Left ventricle myocardium inferior (tissue), 1 donor: ENCODE results near the gene HPGD. TPM values are rescaled to one million over a fixed set of nuclear protein-coding genes. Genes with fewer than 3 reads are reported as not detected.

Source experiments
- DNase-seq: peaks from one replicate; pipeline ENCODE4 v3.0.0-alpha.2; 2020
- H3K27ac ChIP-seq: fragments of 200-600 bp; replicated peaks from 2 replicates; pipeline ENCODE4 v1.8.0; 2021
- H3K27me3 ChIP-seq: fragments of 200-600 bp; 2 replicates; pipeline ENCODE4 v1.8.0; 2021; ENCODE audit warnings: low read depth
- H3K36me3 ChIP-seq: fragments of 200-600 bp; 2 replicates; pipeline ENCODE4 v1.8.0; 2021
- H3K4me1 ChIP-seq: fragments of 200-600 bp; 2 replicates; pipeline ENCODE4 v1.8.0; 2021
- H3K4me3 ChIP-seq: fragments of 200-600 bp; 2 replicates; pipeline ENCODE4 v1.8.0; 2021; ENCODE audit warnings: mild to moderate bottlenecking, moderate library complexity
- H3K9me3 ChIP-seq: fragments of 200-600 bp; replicated peaks from 2 replicates; pipeline ENCODE4 v1.8.0; 2021
- CTCF ChIP-seq: fragments of 200-600 bp; IDR thresholded peaks from 2 replicates; pipeline ENCODE4 v1.8.0; 2021; ENCODE audit warnings: antibody characterized with exemption, mild to moderate bottlenecking, borderline replicate concordance
- intact Hi-C: fragments of 100-400 bp; cut with micrococcal nuclease; formaldehyde crosslinking; loops from one replicate; pipeline ENCODE4 v1.11.0; 2022
- total RNA-seq: library from RNA; stranded (reverse); fragmentation: NEBNext Ultra II Directional; extraction: Animal tissue kit (Norgen Biotek cat#: 25700); gene quantifications from one replicate; pipeline ENCODE4 v1.2.1, GENCODE V29; 2021
- donor health status: DM: no; HTN: yes; CAD: no; lungs with severe emphysema.

HPGD gene
- total RNA-seq, 1 donor from 2014 or later, result 1.4 TPM

GRCh38 chr4:174528226-174528625 lies 5.9 kb upstream of the HPGD start:
- Histone ChIP-seq H3K36me3 (no peaks in the 10 kb centered on the region), H3K9me3 (no peaks in the 10 kb centered on the region), H3K4me1 (no peaks in the 10 kb centered on the region), H3K27me3 (peaks cover 18% of the 10 kb centered on the region), H3K4me3 (no peak overlapping the region), H3K27ac (no peak overlapping the region)
- intact Hi-C loops, result no loop called here
- DNase-seq, result no peak
- TF ChIP-seq CTCF, result no peak

- Histone ChIP-seq H3K9me3 (no peaks in the 10 kb centered on the region), H3K36me3 (no peaks in the 10 kb centered on the region)
- intact Hi-C loops, result no loop called here
Measured at GRCh38 chr4:174526731-174527130, 4.4 kb upstream of the HPGD start.

GRCh38 chr4:174524242-174524641 lies 2.0 kb upstream of the HPGD start:
- TF ChIP-seq CTCF, result no peak
- H3K4me3 ChIP-seq, result no peak overlapping the region
- no peaks in the 10 kb centered on the region for H3K9me3 ChIP-seq
- peaks cover 12% of the 10 kb centered on the region for H3K4me1 ChIP-seq
- H3K36me3 ChIP-seq, result no peaks in the 10 kb centered on the region
- intact Hi-C loops, result no loop called here
- no peak for DNase-seq
- H3K27ac ChIP-seq, result no peak overlapping the region
- H3K27me3 ChIP-seq, result peaks cover 27% of the 10 kb centered on the region

More at GRCh38 chr4:174526731-174527130, 4.4 kb upstream of the HPGD start:
- Histone ChIP-seq H3K27me3 (peaks cover 29% of the 10 kb centered on the region), H3K4me3 (no peak overlapping the region), H3K27ac (no peak overlapping the region), H3K4me1 (peaks cover 10% of the 10 kb centered on the region)
- no peak for TF ChIP-seq CTCF
- DNase-seq, result no peak

- Histone ChIP-seq H3K9me3 (no peaks in the 10 kb centered on the region), H3K27ac (no peak overlapping the region), H3K27me3 (peaks cover 27% of the 10 kb centered on the region), H3K4me3 (peak overlapping the region; percentile 71), H3K36me3 (no peaks in the 10 kb centered on the region), H3K4me1 (peaks cover 12% of the 10 kb centered on the region)
- DNase-seq, result no peak
- no peak for TF ChIP-seq CTCF
- intact Hi-C loops, result no loop called here
Measured at GRCh38 chr4:174523025-174523693, 871 bp upstream of the HPGD start.

- TF ChIP-seq CTCF, result no peak
- Histone ChIP-seq H3K4me3 (peak overlapping the region; percentile 71), H3K4me1 (peaks cover 12% of the 10 kb centered on the region), H3K27me3 (peaks cover 27% of the 10 kb centered on the region), H3K27ac (no peak overlapping the region), H3K9me3 (no peaks in the 10 kb centered on the region), H3K36me3 (no peaks in the 10 kb centered on the region)
- DNase-seq, result no peak
- intact Hi-C loops, result no loop called here
Measured at GRCh38 chr4:174521800-174522182, 497 bp downstream of the HPGD start.
